ENCODE measurements around the gene PREPL.

PREPL gene

GRCh38 chr2:44347526-44347925 is 13.8 kb downstream of the PREPL start:
- Histone ChIP-seq H3K4me3 (replicated peaks; ENCODE audit: low read depth, low read length) (no peak overlapping the region), H3K36me3 (ENCODE audit: control insufficient read depth, insufficient read depth, low read length) (no peaks in the 10 kb centered on the region), H3K27me3 (replicated peaks; ENCODE audit: control insufficient read depth, insufficient read depth, low read length) (no peaks in the 10 kb centered on the region)
- no peak for DNase-seq (ENCODE audit: extremely low read depth, insufficient read length)
- TF ChIP-seq CTCF (IDR thresholded peaks at IDR 0.05; ENCODE audit: insufficient read depth, low read length, poor library complexity, severe bottlenecking), result no peak

- TF ChIP-seq CTCF (IDR thresholded peaks at IDR 0.05; ENCODE audit: insufficient read depth, low read length, poor library complexity, severe bottlenecking), result peak; percentile 34
- H3K27me3 ChIP-seq (replicated peaks; ENCODE audit: control insufficient read depth, insufficient read depth, low read length), result no peaks in the 10 kb centered on the region
- no peak for DNase-seq (ENCODE audit: extremely low read depth, insufficient read length)
- no peaks in the 10 kb centered on the region; the same call in 1 of the 2 replicates for H3K36me3 ChIP-seq (ENCODE audit: control insufficient read depth, insufficient read depth, low read length)
- H3K4me3 ChIP-seq (replicated peaks; ENCODE audit: low read depth, low read length), result no peak overlapping the region
Observed at GRCh38 chr2:44342854-44343253, 18.4 kb downstream of the PREPL start.

GRCh38 chr2:44335806-44336538 is 25.3 kb downstream of the PREPL start:
- peaks cover 2% of the 10 kb centered on the region for H3K36me3 ChIP-seq (ENCODE audit: control insufficient read depth, insufficient read depth, low read length)
- H3K27me3 ChIP-seq (replicated peaks; ENCODE audit: control insufficient read depth, insufficient read depth, low read length), result no peaks in the 10 kb centered on the region
- TF ChIP-seq CTCF (IDR thresholded peaks at IDR 0.05; ENCODE audit: insufficient read depth, low read length, poor library complexity, severe bottlenecking), result no peak
- no peak for DNase-seq (ENCODE audit: extremely low read depth, insufficient read length)
- no peak overlapping the region for H3K4me3 ChIP-seq (replicated peaks; ENCODE audit: low read depth, low read length)

GRCh38 chr2:44333994-44334393 is 27.3 kb downstream of the PREPL start:
- Histone ChIP-seq H3K36me3 (ENCODE audit: control insufficient read depth, insufficient read depth, low read length) (peaks cover 2% of the 10 kb centered on the region), H3K4me3 (replicated peaks; ENCODE audit: low read depth, low read length) (no peak overlapping the region), H3K27me3 (replicated peaks; ENCODE audit: control insufficient read depth, insufficient read depth, low read length) (no peaks in the 10 kb centered on the region)
- no peak for TF ChIP-seq CTCF (IDR thresholded peaks at IDR 0.05; ENCODE audit: insufficient read depth, low read length, poor library complexity, severe bottlenecking)
- DNase-seq (ENCODE audit: extremely low read depth, insufficient read length), result no peak

- Histone ChIP-seq H3K27me3 (replicated peaks; ENCODE audit: control insufficient read depth, insufficient read depth, low read length) (no peaks in the 10 kb centered on the region), H3K4me3 (replicated peaks; ENCODE audit: low read depth, low read length) (no peak overlapping the region), H3K36me3 (ENCODE audit: control insufficient read depth, insufficient read depth, low read length) (peaks cover 4% of the 10 kb centered on the region)
- no peak for TF ChIP-seq CTCF (IDR thresholded peaks at IDR 0.05; ENCODE audit: insufficient read depth, low read length, poor library complexity, severe bottlenecking)
- DNase-seq (ENCODE audit: extremely low read depth, insufficient read length), result no peak
Observed at GRCh38 chr2:44330801-44331200, 30.5 kb downstream of the PREPL start.

GRCh38 chr2:44329343-44329742 is 32.0 kb downstream of the PREPL start:
- H3K27me3 ChIP-seq (replicated peaks; ENCODE audit: control insufficient read depth, insufficient read depth, low read length), result no peaks in the 10 kb centered on the region
- H3K4me3 ChIP-seq (replicated peaks; ENCODE audit: low read depth, low read length), result no peak overlapping the region
- DNase-seq (ENCODE audit: extremely low read depth, insufficient read length), result no peak
- no peak for TF ChIP-seq CTCF (IDR thresholded peaks at IDR 0.05; ENCODE audit: insufficient read depth, low read length, poor library complexity, severe bottlenecking)
- peaks cover 4% of the 10 kb centered on the region for H3K36me3 ChIP-seq (ENCODE audit: control insufficient read depth, insufficient read depth, low read length)

Measured in GM06990 (cell line).